K562 (cell line): Measurements from ENCODE around the gene TSTD2.
"Not testable (repeated sequence)": the region's sequence is repeated elsewhere in the genome, so short reads cannot be mapped to it uniquely, and the experiment has no call there.

Experiments used
- EP300 ChIP-seq: IDR thresholded peaks from 2 replicates; pipeline ENCODE4 v1.6.1; 2012; ENCODE audit warnings: low read length, improper control_type of control experiment
- YY1 ChIP-seq, 3 experiments: IDR thresholded peaks; 2 replicates each; pipeline ENCODE4 v1.6.1; 2011; ENCODE audit warnings: low read length in 2 of 3, mild to moderate bottlenecking in 2 of 3, moderate library complexity in 2 of 3, borderline replicate concordance in 1 of 3, control low read depth in 1 of 3, low read depth in 1 of 3; ENCODE audit not compliant: insufficient read depth in 3 of 3, insufficient replicate concordance in 2 of 3, control insufficient read depth in 1 of 3, insufficient read length in 1 of 3; ENCODE audit errors: extremely low read depth in 1 of 3
- TF ChIP-seq, protein P1 (sequence below), 2 experiments: fragments of 450-650 bp in 1 of 2; sonication (generic) in 1 of 2; formaldehyde crosslinking in 1 of 2; IDR thresholded peaks in 1 of 2; conservative IDR thresholded peaks in 1 of 2; 2 replicates each; pipeline versions ENCODE4 v1.6.1 to v1.8.1; 2016 to 2023; ENCODE audit warnings: mild to moderate bottlenecking in 2 of 2, moderate library complexity in 2 of 2, inconsistent platforms in 1 of 2, missing genetic modification reagents in 1 of 2

DNA sequence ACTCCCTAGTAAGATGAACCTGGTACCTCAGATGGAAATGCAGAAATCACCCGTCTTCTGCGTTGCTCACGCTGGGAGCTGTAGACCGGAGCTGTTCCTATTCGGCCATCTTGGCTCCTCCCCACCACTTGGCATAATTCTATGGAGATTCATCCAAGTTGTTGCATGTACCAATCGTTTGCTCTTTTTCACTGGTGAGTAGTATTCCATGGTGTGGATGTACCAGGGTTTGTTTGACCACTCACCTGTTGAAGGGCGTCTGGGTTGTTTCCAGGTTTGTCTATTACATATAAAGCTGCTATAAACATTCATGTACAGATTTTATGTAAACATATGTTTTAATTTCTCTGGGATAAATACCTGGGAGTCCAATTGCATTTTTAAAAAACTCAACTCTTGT, 46.3 kb downstream of the TSTD2 start:
- not testable (repeated sequence) for TF ChIP-seq EP300; YY1 (IDR thresholded peaks at IDR 0.05; ENCODE audit: borderline replicate concordance in 1 of 3, control insufficient read depth in 1 of 3, extremely low read depth in 1 of 3, insufficient read depth in 3 of 3, insufficient read length in 1 of 3, insufficient replicate concordance in 2 of 3, low read depth in 1 of 3, low read length in 2 of 3)
- TF ChIP-seq, protein P1, sequence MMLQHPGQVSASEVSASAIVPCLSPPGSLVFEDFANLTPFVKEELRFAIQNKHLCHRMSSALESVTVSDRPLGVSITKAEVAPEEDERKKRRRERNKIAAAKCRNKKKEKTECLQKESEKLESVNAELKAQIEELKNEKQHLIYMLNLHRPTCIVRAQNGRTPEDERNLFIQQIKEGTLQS (IDR thresholded peaks at IDR 0.05), result not testable (repeated sequence)
- TF ChIP-seq, protein P1 (CRISPR knock-in tag; conservative IDR thresholded peaks at IDR 0.05), result not testable (repeated sequence)
